Limb (tissue), 2 donors: ENCODE measurements around the gene CCR3.

Experiments
- DNase-seq, 2 donors: peaks; one replicate each; pipeline ENCODE4 v3.0.0-alpha.2; 2016; ENCODE audit errors: extremely low spot score in 2 of 2

CCR3 gene

DNA sequence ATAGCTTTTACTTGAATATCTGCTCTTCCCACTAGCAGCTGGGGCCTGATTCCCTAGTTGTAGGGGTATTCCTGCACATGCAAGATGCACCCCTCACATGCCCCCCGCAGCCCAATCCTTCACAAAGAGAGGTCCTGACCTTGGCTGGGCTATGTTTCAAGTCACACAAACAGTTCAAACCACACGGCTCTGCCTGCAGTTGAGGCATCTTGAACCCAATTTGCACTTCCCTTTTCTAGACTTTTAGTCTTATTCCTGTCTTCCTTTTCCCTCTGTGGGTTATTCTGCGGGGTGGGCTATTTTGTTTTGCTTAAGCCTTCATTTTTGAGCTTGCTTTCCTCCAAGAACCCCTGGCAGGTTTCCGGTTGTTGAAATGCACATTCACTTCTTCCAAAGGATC, 20.9 kb upstream of the CCR3 start:
- DNase-seq, result no peak

DNA sequence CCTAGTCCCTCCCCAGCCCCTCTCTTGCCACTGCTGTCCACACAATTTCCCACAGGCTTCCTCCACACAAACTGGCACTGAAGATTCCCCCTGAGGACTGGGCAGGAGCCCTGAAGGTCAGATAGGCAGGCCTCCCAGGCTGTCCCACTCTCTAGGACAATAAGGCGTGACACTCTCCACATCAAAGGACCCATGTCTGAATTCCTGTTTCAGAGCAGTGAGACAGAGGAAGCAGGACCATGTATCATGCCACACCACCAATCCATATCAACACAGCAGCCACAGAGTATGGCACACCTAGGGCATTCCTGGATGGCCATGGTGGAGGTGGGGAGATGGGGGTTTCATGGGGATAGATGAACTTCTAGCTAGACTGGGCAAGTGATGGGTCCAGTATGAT, 20.3 kb upstream of the CCR3 start:
- no peak for DNase-seq

DNA sequence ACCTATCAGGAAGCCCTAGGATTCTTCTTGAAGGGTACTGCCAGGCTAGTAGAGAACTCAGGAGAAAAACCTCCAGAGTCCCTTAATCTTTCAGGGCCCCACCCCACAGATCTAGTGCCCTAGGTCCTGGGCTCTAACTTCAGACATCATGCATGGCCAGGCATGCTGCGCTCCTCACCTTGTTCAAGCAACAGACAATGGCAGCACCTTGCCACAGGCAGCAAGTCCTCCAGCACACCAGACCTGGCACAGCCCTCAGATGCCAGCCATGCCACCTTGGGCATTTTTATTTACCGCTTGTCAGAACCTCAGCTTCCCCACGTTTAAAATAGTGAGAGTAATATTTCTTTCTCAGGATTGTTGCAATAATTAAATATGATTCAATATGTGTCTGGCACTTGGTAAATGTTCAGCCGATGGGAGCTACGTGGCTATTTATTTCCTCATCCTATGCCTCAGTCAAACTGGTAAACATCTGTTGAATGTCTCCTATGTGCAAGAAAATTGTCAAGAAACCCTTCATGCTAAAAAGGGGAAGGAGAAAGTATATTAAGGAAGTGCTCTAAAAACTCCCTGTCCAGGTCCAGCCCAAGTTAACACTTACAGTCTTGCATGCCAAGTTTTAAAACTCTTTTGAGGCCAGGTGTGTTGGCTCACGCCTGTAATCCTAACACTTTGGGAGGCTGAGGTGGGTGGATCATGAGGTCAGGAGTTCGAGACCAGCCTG, 19.7 kb upstream of the CCR3 start:
- no peak for DNase-seq

DNA sequence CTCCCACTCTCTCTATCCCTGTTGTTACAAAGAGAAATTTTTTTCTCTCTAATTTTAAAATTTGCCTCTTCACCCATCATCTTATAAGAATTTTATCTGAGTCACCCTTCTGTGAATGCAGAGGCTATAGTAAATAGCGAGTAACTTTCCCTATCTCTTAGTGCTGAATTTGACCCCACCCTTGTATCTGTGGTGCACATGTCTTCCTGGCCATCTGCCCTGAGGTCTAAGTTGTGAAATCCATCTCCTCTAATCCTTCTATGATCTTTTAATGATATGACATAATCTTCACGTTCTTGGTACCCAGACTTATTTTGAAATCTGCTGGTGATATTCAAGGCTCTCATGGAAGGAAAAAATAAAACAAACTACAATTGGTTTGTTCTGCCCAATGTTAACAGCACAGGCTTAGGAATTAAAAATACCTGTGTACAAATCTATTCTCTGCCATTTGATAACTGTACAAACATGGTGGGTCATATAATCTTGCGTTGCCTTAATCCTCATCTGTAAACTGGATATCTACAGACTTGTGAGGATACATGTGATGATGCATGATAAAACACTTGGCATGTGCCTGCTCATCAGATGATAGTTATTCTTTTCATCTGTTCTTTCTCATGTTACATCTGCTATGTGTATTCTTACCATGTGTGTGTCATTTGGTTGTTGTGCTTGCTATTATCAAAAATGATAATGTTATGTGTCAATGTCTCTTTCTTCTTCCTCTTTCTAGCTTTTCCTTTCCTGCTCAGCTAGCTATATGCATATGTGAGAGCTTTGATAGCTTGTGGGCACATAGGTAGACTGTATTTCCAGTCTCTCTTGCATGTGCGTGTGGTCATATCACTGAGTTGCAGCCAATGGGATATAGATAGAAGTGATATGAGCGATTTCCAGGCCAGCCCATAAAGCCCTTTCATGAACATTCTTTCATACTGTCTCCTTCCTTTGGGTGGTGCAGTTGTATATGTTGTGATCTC, 13.7 kb upstream of the CCR3 start:
- DNase-seq, result no peak

DNA sequence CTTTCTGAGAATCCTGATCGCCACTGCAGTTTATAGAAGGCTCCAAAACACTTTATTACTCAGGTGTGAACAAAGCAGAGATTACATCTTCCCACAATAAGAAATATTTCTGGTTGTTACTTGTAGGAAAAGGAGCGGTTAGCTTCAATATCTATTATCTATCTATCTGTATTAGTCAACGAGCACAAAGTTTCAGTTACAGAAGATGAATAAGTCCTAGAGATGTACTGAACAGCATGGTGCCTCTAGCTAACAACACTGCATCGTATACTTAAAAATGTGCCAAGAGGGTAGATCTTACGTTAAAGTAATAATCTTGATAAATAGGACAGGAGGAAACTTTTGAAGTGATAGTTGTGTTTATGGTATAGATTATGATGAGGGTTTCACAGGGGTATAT, 10.9 kb upstream of the CCR3 start:
- DNase-seq, result no peak

DNA sequence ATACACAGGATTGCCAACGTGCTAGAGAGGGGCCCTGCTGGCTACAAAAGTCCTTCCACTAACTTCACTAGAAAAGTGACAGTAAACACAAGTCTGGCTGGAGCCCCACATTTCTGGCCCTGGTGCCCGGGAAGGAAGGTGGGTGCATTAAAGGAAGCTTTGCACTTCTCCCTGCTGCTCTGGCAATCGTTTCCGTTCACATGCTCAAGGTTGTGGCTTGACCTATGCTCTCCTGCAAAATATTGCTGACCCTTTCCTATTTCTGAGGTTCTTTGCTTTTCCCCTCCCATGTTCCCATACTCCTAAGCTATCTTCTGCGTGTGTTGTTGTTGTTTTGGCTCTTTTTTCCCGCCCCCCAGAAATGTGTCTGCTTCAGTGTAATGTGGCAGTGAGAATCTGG, 9.1 kb upstream of the CCR3 start:
- DNase-seq, result no peak

DNA sequence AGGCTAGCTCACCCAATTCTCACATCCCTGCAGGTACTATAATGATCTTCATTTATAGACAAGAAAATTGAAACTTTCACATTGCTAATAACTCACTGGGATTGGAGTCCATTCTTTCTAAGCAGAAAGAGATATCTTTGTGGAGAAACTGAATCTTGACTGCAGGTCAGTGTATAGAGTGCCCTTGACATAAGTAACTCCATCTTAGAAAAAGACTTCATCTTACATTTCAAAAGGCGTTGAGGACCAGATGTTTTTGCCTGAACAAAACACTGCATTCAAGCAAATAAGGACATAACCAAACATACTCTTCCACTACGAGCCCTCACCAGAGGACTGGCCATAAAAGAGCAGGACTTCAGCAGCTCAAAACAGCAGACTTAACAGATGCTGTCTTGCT, 6.8 kb upstream of the CCR3 start:
- no peak for DNase-seq

DNA sequence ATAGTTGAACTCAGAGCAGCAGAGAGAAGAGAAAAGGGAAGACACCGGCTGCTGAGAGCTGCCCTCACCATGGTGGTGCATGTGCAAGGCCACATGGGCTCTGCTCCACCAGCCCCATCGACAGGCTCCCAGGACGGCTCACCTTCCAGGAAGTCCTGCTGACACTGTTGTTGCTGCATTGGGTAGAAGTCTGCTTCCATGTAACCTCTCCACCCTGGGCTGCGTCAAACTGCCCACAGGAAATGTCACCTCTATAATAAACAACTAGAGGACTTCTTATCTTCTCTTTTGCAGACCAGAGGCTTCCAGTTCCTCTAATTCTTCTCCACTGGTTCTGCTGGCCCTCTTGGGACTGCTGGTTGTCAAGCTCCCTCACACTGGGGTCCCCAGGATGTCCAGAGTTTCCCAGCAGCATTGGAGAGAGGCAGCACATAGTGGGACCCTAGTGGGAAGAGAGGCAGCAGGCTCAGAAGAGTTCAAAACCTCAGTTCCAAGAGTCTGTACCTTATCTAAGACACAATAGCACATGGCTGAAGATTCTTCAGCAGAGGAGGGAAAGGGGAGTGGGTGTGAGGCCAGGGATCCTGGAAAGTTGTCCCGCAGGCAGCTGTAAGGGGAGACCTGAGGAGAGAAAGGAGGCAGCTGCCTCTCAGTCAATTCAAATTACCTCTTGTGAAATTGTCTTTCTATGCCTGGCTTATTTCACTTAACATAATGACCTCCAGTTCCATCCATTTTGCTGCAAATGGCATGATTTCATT, 5.8 kb upstream of the CCR3 start:
- DNase-seq, result no peak

DNA sequence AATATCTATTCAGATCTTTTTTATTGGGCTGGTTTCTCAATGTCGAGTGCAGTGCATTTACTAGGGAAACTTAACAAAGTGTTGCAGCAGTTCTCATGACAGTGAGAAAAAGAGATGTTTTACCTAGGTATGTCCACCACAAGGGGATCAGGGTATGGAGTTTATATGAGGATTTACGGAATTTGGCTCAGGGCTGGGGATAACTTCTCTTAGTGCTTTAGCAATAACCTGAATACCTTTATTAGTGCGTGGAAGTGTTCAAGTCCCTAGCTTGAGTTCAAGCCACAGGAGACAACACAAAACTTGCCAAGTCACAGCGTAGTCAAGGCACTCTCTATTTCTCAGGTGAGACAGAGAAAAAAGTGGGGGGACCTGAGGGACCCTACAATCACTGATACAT, 3.9 kb upstream of the CCR3 start:
- DNase-seq, result no peak

DNA sequence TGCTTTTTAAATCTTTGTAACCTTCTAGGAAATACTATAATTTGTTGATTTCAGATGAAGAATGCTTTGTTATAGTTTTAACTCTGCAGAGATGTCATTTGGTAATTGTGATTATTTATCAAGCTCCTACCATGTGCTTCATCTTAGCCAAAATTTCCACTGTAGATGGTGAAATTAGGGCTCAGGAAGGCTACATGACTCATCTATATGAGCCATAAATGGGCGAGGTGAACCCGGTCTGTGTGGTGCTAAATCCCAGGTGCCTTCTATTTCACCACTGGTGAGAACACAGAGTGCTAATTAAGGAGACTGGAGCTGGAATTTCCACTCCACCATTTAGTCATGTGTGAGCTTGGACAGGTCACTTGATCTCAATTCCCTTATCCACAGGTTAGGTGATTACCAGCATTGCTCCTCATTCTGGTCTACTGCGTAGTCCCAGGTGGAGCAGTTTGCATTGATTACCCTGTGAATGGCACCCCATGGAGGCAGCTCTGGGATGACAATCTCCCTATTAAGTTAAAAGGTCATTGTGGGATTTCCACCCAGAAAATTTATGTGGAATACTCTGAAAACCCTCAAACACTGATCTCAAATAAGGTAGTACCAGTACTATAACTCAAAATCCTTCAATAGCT, 2.8 kb upstream of the CCR3 start:
- DNase-seq, result no peak

DNA sequence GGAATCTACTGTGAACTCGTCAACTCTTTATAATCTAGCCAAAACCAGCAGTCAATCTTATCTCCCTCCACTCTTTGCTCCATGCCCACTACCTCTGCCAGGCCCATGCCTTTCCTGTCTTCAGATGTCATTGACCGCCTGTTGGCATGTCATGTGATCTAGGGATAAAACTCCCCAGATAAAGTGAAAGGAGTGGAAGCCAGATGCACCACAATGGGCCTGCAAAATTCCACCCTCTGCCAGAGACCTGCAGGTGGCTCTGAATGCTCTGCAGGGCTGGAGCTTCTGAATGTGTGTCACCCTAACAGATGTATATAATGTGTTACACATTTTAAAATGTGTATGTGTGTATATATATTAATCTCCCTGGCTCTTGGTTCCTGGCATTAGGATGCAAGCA, 2.3 kb upstream of the CCR3 start:
- DNase-seq, result no peak

DNA sequence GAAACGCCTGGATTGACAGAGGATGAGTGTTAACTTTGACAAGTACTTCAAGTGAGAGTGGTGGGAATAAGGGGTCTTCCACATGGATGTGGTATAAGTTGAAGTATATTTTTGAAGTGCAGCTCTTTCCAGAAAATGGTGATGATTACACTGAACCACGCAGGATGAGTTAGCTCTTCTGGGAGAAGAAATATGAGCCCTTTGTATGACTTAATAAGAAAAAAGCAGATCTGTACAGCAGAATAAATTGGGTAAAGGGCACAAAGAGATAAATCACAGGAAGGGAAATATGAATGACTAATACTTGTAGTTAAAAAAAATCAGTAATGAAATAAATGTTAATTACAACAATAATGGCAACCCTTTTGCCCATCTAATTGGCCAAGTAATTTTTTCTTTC, 1.3 kb downstream of the CCR3 start:
- no peak for DNase-seq

DNA sequence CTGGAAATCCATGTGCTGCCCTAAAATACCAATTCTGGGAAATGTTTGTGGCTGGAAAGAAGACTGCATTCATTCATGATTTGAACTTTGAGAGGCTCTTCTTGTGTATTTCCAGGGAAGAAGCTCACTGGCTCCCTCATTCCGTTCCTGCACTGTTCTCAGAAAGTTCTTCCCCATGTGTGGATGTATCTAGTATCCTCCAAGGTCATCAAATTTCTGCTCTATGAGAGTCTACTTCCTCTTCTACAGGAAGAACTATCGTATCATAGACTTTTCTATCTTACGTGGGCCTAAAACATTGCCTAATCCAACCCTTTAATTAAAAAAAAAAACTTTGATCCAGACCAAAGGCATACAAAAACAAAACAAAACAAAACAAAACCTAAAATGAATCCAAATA, 2.9 kb downstream of the CCR3 start:
- DNase-seq, result no peak

DNA sequence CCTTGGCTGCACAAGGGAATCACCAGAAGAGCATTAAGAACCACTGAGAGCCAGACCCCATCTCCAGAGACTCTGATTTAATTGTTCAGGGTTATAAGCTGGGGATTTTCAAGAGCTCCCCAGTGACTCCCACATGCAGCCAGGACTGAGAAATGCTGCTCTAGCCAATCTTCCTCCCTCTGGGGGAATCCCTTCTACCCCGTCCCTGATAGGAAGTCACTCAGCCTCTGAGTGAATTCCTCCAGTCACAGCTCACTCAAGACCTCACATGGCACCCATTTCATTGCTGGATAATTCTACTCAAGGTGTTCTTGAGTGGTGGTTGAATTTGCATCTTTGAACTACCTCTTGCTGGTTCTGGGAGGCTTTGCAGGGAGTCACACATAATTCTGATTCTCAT, 10.7 kb downstream of the CCR3 start:
- DNase-seq, result no peak

DNA sequence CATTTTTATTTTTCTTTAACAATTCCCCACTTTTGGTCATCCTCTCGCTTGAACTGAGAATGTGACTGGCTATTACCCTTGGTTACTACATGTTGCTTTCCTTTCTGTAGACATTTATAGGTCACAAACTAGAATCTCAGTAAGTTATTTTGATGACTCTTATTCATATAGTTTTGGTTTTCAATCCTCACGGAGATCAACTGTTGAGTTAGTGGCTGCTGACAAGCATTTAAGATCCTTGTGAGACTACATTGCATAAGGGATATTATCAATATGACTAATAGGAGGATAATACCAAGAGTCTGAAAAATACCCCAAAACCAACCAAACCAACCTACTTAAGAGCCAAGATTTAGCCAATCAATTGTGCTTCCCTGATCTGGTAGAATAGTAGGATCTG, 16.3 kb downstream of the CCR3 start:
- DNase-seq, result no peak

DNA sequence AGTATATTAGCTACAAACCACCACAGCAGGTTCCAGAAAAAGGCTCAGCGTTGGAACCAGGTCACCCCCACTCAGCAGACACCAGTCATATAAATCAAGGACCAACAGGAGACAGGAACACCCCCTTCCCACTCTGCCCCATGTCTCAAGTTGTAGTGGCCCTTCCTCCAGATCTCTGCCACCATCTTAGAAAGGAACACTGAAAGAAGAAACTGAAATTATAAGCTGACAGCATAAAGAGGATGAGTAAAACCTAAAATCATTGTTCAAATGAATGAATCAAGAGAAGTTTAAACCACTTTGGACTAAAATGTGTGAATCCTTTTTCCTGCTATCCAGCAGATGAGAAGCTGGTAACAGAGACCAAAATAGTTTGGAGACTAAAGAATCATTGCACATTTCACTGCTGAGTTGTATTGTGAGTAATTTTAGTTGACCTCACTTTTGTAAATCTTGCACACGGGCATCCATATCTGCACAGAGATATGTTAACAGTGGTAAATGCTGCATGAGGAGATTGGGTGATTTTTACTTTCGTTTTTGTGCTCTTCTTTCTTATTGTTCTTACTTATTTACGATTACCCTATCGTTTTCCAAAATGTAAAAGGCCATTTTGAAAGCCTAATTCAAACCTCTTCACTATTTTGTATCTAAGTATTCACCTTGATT, 19.8 kb downstream of the CCR3 start:
- no peak for DNase-seq

DNA sequence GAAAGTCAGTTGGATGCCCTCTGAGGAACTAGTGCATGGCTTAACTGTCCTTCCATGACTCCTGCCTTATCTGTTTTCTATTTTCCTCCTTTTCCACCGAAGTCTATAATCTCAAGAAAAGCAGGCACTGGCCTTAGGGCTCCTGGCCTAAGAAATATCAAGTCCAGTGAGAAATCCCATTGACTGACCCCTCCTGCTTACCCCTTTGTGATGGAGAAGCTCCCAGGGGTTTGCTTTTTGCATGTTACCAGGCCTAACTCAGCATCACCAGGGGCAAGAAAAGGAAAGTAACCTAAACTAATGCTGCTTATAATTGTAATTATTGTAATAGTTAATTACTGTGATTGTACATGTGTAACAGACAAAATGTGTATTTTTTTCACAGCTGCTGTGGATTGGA, 21.7 kb downstream of the CCR3 start:
- no peak for DNase-seq

DNA sequence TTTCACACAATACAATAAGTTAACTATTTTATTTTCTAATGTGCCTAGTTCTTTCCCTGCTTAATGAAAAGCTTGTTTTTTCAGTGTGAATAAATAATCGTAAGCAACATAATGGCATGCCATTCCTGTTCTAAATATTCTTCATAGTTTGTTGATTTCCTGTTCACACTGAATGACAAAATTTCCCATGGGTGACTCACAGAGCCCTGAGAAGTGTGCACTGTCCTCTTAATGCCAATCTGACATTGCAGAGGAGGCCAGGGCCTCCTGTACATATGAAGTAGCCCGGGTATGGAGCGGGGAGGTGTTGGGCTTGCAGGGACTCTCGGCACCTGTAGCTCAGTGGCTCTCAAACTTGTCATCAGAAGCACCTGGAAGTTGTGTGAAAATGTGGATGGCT, 24.3 kb downstream of the CCR3 start:
- no peak for DNase-seq

DNA sequence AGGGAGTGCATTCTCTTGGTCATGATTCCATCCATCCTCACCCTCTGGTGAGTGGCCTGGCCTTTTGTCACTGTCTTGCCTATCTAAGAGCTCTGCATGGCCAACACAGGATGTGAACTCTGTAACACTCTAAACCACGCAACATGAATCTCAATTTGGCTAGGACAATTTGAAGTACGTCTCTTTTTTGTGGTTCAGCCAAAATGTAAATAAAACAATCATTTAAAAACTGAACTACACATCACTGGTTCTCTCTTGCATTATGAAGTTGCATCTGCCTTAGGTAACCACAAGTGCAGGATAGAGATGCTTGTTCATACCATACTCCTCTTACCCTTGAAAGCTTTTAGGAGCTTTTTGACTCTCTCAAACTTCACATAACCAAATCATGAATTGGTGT, 27.3 kb downstream of the CCR3 start:
- no peak for DNase-seq

DNA sequence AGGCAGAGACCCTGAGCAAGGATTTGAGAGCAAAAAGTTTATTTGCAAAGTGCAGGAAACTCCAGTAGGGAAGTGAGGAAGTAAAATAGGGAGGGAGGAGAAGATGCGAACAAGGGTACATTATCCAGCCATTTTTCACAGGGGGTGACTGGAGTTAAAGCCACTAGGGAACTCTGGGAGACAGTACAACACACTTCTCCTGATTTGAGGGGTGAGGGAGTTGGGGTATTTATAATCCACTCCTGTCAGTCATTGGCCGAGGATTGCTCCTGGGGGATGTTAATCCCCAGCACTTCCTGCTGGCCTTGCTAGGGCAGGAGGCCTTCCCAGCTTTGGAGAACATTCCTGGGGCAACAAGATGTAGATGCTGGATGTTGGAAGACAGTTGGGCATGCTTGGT, 28.2 kb downstream of the CCR3 start:
- no peak for DNase-seq

DNA sequence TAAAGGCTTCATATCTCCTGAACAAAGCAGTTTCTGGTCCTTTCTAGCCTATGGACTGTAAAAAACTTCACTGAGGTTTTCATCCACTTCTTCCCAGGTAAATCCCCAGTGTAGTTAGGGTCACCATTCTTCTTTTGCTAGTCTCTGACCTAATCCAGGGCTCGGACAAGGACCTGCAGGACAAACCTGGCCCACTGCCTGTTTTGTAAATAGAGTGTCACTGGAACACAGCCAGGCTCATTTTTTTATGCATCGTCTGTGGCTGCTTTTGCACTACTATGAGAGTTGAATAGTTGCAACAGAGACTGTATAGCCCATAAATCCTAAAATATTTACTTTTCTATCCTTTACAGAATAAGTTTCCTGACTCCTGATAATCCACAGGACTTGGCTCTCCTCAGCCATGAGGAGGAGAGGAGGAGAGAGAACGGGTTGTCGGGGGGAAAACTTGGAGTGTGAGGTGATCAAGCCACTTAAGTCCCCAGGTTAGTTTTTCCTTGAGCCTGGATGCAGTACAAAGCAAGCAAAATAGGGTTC, 29.0 kb downstream of the CCR3 start:
- no peak for DNase-seq
